ENCODE measurements around the gene CMBL.

Gene CMBL

GRCh38 chr5:10251405-10251804 is 56.3 kb downstream of the CMBL start:
- Histone ChIP-seq H4K20me1 (ENCODE audit: insufficient read depth, low read length, poor library complexity, severe bottlenecking) (peaks cover 58% of the 10 kb centered on the region), H2AFZ (ENCODE audit: low read length) (no peak overlapping the region), H3K9me2 (replicated peaks; ENCODE audit: low read depth, low read length) (no peaks in the 10 kb centered on the region), H3K4me2 (ENCODE audit: low read depth, low read length, poor library complexity, severe bottlenecking) (peak overlapping the region; percentile 96), H3K4me3 (ENCODE audit: low read length, poor library complexity, severe bottlenecking) (peak overlapping the region; percentile 78), H3K9me3 (ENCODE audit: insufficient read depth, low read depth, low read length) (no peaks in the 10 kb centered on the region), H3K79me2 (ENCODE audit: insufficient read depth, low read length) (peaks cover 90% of the 10 kb centered on the region), H3K9ac (ENCODE audit: low read depth, low read length, poor library complexity, severe bottlenecking) (peak overlapping the region; percentile 88), H3K36me3 (ENCODE audit: insufficient read depth, low read length) (peaks cover 25% of the 10 kb centered on the region), H3F3A (ENCODE audit: low read depth) (no peaks in the 10 kb centered on the region), H3K27me3 (ENCODE audit: insufficient read depth, low read length, poor library complexity, severe bottlenecking) (no peaks in the 10 kb centered on the region), H3K4me1 (ENCODE audit: insufficient read depth, low read length, poor library complexity, severe bottlenecking) (peaks cover 58% of the 10 kb centered on the region)
- TF ChIP-seq EZH2phosphoT487 (IDR thresholded peaks at IDR 0.05; ENCODE audit: borderline replicate concordance) (no peak), CTCF (conservative IDR thresholded peaks at IDR 0.05; ENCODE audit: low read length) (no peak)

- H3K4me2 ChIP-seq (ENCODE audit: low read depth, low read length, poor library complexity, severe bottlenecking): peak overlapping the region; percentile 96
- peaks cover 55% of the 10 kb centered on the region for H3K4me1 ChIP-seq (ENCODE audit: insufficient read depth, low read length, poor library complexity, severe bottlenecking)
- peaks cover 52% of the 10 kb centered on the region for H4K20me1 ChIP-seq (ENCODE audit: insufficient read depth, low read length, poor library complexity, severe bottlenecking)
- peaks cover 20% of the 10 kb centered on the region for H3K36me3 ChIP-seq (ENCODE audit: insufficient read depth, low read length)
- H2AFZ ChIP-seq (ENCODE audit: low read length): peak overlapping the region; percentile 95
- H3K4me3 ChIP-seq (ENCODE audit: low read length, poor library complexity, severe bottlenecking): peak overlapping the region; percentile 78
- H3K27me3 ChIP-seq (ENCODE audit: insufficient read depth, low read length, poor library complexity, severe bottlenecking): no peaks in the 10 kb centered on the region
- peaks cover 84% of the 10 kb centered on the region for H3K79me2 ChIP-seq (ENCODE audit: insufficient read depth, low read length)
- peak overlapping the region; percentile 88 for H3K9ac ChIP-seq (ENCODE audit: low read depth, low read length, poor library complexity, severe bottlenecking)
- TF ChIP-seq EZH2phosphoT487 (IDR thresholded peaks at IDR 0.05; ENCODE audit: borderline replicate concordance): no peak
- no peak for TF ChIP-seq CTCF (conservative IDR thresholded peaks at IDR 0.05; ENCODE audit: low read length)
- no peaks in the 10 kb centered on the region for H3K9me3 ChIP-seq (ENCODE audit: insufficient read depth, low read depth, low read length)
- no peaks in the 10 kb centered on the region for H3F3A ChIP-seq (ENCODE audit: low read depth)
- no peaks in the 10 kb centered on the region for H3K9me2 ChIP-seq (replicated peaks; ENCODE audit: low read depth, low read length)
Observed at GRCh38 chr5:10250806-10251276, 56.9 kb downstream of the CMBL start.

GRCh38 chr5:10249948-10250805 is 57.5 kb downstream of the CMBL start, which contains the start of gene CCT5:
CCT5 (plus strand) TSS chr5:10250280; CDS start chr5:10250341, 61 bp downstream.
- no peaks in the 10 kb centered on the region for H3K9me2 ChIP-seq (replicated peaks; ENCODE audit: low read depth, low read length)
- TF ChIP-seq CTCF (conservative IDR thresholded peaks at IDR 0.05; ENCODE audit: low read length): no peak
- TF ChIP-seq EZH2phosphoT487 (IDR thresholded peaks at IDR 0.05; ENCODE audit: borderline replicate concordance): no peak
- peak within 1 kb of the TSS; percentile 88 for H3K9ac ChIP-seq (ENCODE audit: low read depth, low read length, poor library complexity, severe bottlenecking)
- H4K20me1 ChIP-seq (ENCODE audit: insufficient read depth, low read length, poor library complexity, severe bottlenecking): peaks cover 46% of the 10 kb centered on the region
- H3K4me3 ChIP-seq (ENCODE audit: low read length, poor library complexity, severe bottlenecking): peak within 1 kb of the TSS; percentile 78
- H3K27me3 ChIP-seq (ENCODE audit: insufficient read depth, low read length, poor library complexity, severe bottlenecking): no peaks in the 10 kb centered on the region
- H2AFZ ChIP-seq (ENCODE audit: low read length): peak within 1 kb of the TSS; percentile 95
- peak within 1 kb of the TSS; percentile 96 for H3K4me2 ChIP-seq (ENCODE audit: low read depth, low read length, poor library complexity, severe bottlenecking)
- peaks cover 48% of the 10 kb centered on the region for H3K4me1 ChIP-seq (ENCODE audit: insufficient read depth, low read length, poor library complexity, severe bottlenecking)
- peaks cover 13% of the 10 kb centered on the region; the same call in 1 of the 2 replicates for H3K36me3 ChIP-seq (ENCODE audit: insufficient read depth, low read length)
- peaks cover 78% of the 10 kb centered on the region for H3K79me2 ChIP-seq (ENCODE audit: insufficient read depth, low read length)
- H3K9me3 ChIP-seq (ENCODE audit: insufficient read depth, low read depth, low read length): no peaks in the 10 kb centered on the region
- no peaks in the 10 kb centered on the region for H3F3A ChIP-seq (ENCODE audit: low read depth)
